MM.1S (cell line): ENCODE data around the gene TMED8.

ENCODE experiments used
- CTCF ChIP-seq: fragments of 300-600 bp; sonication (generic); IDR thresholded peaks from 2 replicates; pipeline ENCODE4 v1.5.1; 2016; ENCODE audit warnings: antibody characterized with exemption, low read length, mixed read lengths
- EZH2phosphoT487 ChIP-seq: fragments of 300-600 bp; sonication (generic); IDR thresholded peaks from 2 replicates; pipeline ENCODE4 v1.6.1; 2018; ENCODE audit warnings: antibody characterized with exemption, low read length

GRCh38 chr14:77303417-77304156, 73.3 kb downstream of the TMED8 start:
- TF ChIP-seq CTCF (no peak), EZH2phosphoT487 (no peak)
